Fibroblast of the aortic adventitia (primary cell): ENCODE measurements around the gene TADA3. TPM values are rescaled to one million over a fixed set of nuclear protein-coding genes. Genes with fewer than 3 reads are reported as not detected.

Experiments used
- DNase-seq: peaks from one replicate; pipeline ENCODE4 v3.0.0-alpha.2; 2010; ENCODE audit warnings: low read depth
- H3K4me3 ChIP-seq: 2 replicates; pipeline ENCODE4 v1.5.1; 2011; ENCODE audit warnings: low read depth, mild to moderate bottlenecking, control low read depth, low read length, moderate library complexity
- CTCF ChIP-seq: IDR thresholded peaks from 2 replicates; pipeline ENCODE4 v1.5.1; 2011; ENCODE audit warnings: mild to moderate bottlenecking, low read length, control low read depth, inconsistent platforms; ENCODE audit not compliant: insufficient read depth
- total RNA-seq: library from RNA; depleted of rRNA; stranded (reverse); fragments of >200 nt; gene quantifications from 2 replicates; pipeline ENCODE4 v1.2.3, GENCODE V29; 2012; ENCODE audit warnings: low replicate concordance

TADA3 gene
- total RNA-seq, 1 donor = 74.2 TPM

- peak; percentile 69 for DNase-seq
- TF ChIP-seq CTCF = no peak
- peak overlapping the region; percentile 76 for H3K4me3 ChIP-seq
Observed at GRCh38 chr3:9770276-9770812, 21.9 kb downstream of the TADA3 start.

- peak; percentile 50 for DNase-seq
- H3K4me3 ChIP-seq = peak within 1 kb of the TSS; percentile 76
- TF ChIP-seq CTCF = no peak
Observed at GRCh38 chr3:9769426-9770275, 22.6 kb downstream of the TADA3 start, which contains the start of gene CAMK1. Gene CAMK1, minus strand, starts transcription at chr3:9769947. Its CDS starts 2,198 bp downstream, at chr3:9767749.

GRCh38 chr3:9769012-9769411 lies 23.3 kb downstream of the TADA3 start:
- H3K4me3 ChIP-seq = peak overlapping the region; percentile 76
- DNase-seq = no peak
- TF ChIP-seq CTCF = no peak

GRCh38 chr3:9768141-9768775 lies 24.0 kb downstream of the TADA3 start:
- TF ChIP-seq CTCF = no peak
- peak overlapping the region; percentile 33 for H3K4me3 ChIP-seq
- DNase-seq = no peak

GRCh38 chr3:9767418-9767817 lies 24.9 kb downstream of the TADA3 start:
- DNase-seq = no peak
- TF ChIP-seq CTCF = no peak
- H3K4me3 ChIP-seq = no peak overlapping the region

- TF ChIP-seq CTCF = no peak
- no peak overlapping the region for H3K4me3 ChIP-seq
- no peak for DNase-seq
Observed at GRCh38 chr3:9765865-9766264, 26.4 kb downstream of the TADA3 start.
